GM19099 (cell line): ENCODE measurements around the gene HOXD3.

Experiments
- POLR2A ChIP-seq: IDR thresholded peaks from 3 replicates; pipeline ENCODE4 v1.6.1; 2011; ENCODE audit warnings: low read depth; ENCODE audit not compliant: insufficient read length; ENCODE audit errors: extremely low read depth

HOXD3 gene

GRCh38 chr2:176127774-176128072 lies 29.4 kb upstream of the HOXD3 start:
- TF ChIP-seq POLR2A = no peak

GRCh38 chr2:176128172-176128981 lies 28.7 kb upstream of the HOXD3 start:
- no peak for TF ChIP-seq POLR2A

GRCh38 chr2:176128982-176129796 lies 27.9 kb upstream of the HOXD3 start, which contains the start of gene HOXD8:
Gene HOXD8 (plus strand): TSS chr2:176129705. CDS start chr2:176130367, 662 bp downstream.
- no peak for TF ChIP-seq POLR2A

- TF ChIP-seq POLR2A = no peak
Measured at GRCh38 chr2:176129813-176130146, 27.3 kb upstream of the HOXD3 start.

- TF ChIP-seq POLR2A = no peak
Measured at GRCh38 chr2:176130147-176130956, 26.8 kb upstream of the HOXD3 start.

- TF ChIP-seq POLR2A = no peak
Measured at GRCh38 chr2:176130957-176131847, 25.9 kb upstream of the HOXD3 start.

- no peak for TF ChIP-seq POLR2A
Measured at GRCh38 chr2:176131848-176132158, 25.3 kb upstream of the HOXD3 start.

- no peak for TF ChIP-seq POLR2A
Measured at GRCh38 chr2:176132205-176133171, 24.6 kb upstream of the HOXD3 start.

GRCh38 chr2:176133389-176133788 lies 23.7 kb upstream of the HOXD3 start:
- TF ChIP-seq POLR2A = no peak

- no peak for TF ChIP-seq POLR2A
Measured at GRCh38 chr2:176134035-176134434, 23.1 kb upstream of the HOXD3 start.

GRCh38 chr2:176135035-176135440 lies 22.1 kb upstream of the HOXD3 start:
- TF ChIP-seq POLR2A = no peak

- TF ChIP-seq POLR2A = no peak
Measured at GRCh38 chr2:176136374-176137251, 20.5 kb upstream of the HOXD3 start.

GRCh38 chr2:176137252-176137580 lies 19.9 kb upstream of the HOXD3 start:
- TF ChIP-seq POLR2A = no peak
